WI38 (cell line): ENCODE data around the gene WDR26.
"Not testable (repeated sequence)": the region's sequence is repeated elsewhere in the genome, so short reads cannot be mapped to it uniquely, and the experiment has no call there.

Source experiments
- H3K4me3 ChIP-seq: 2 replicates; pipeline ENCODE4 v1.5.1; 2011; ENCODE audit warnings: low read depth, mild to moderate bottlenecking, control low read depth, low read length
- TF ChIP-seq, protein P1 (sequence below): IDR thresholded peaks from 2 replicates; pipeline ENCODE4 v1.5.1; 2012; ENCODE audit warnings: low read depth, mild to moderate bottlenecking, control low read depth, low read length

WDR26 gene

DNA sequence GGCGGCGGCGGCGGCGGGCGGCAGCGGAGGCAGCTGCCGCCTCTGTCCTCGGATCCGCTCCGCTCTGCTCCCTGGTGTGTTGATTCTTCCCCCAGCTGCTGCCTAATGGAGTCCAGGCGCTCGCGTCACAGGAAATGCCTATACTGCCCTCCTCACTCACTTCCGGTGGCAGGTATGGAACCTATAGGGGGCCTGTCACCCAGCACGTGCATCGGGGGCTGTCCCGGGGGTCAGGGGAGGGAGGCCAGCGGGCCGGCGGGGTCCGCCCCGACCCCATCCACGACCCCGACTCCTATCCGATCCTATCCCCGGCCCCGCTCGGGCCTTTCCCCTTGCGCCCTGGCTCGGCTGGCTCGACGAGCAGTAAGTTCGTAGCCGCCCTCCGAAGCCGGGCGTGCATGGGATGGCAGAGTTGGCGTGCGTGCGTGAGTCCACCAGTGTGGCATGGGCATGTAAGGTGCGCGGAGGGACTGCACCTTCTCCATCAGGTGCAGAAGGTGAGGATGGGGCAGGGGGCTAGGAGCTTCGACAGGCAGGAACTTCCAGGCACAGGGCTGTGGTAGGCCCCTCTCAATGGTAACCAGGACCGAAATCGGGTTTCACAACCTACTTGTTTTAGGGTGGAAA is at the start of gene WDR26:
Gene WDR26 (minus strand): TSS at position 107 of the 627 bp plus-strand sequence.
- TF ChIP-seq, protein P1, sequence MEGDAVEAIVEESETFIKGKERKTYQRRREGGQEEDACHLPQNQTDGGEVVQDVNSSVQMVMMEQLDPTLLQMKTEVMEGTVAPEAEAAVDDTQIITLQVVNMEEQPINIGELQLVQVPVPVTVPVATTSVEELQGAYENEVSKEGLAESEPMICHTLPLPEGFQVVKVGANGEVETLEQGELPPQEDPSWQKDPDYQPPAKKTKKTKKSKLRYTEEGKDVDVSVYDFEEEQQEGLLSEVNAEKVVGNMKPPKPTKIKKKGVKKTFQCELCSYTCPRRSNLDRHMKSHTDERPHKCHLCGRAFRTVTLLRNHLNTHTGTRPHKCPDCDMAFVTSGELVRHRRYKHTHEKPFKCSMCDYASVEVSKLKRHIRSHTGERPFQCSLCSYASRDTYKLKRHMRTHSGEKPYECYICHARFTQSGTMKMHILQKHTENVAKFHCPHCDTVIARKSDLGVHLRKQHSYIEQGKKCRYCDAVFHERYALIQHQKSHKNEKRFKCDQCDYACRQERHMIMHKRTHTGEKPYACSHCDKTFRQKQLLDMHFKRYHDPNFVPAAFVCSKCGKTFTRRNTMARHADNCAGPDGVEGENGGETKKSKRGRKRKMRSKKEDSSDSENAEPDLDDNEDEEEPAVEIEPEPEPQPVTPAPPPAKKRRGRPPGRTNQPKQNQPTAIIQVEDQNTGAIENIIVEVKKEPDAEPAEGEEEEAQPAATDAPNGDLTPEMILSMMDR = no peak

DNA sequence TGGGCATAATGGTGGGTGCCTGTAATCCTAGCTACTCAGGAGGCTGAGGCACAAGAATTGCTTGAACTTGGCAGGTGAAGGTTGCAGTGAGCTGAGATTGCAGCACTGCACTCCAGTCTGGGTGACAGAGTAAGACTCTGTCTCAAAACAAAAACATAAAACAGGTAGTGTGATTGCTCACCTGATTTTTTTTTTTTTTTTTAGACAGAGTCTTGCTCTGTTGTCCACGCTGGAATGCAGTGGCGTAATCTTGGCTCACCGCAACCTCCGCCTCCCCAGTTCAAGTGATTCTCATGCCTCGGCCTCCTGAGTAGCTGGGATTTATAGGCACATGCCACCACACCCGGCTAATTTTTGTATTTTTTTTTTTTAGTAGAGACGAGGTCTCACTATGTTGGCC is 48.6 kb upstream of the WDR26 start:
- H3K4me3 ChIP-seq = not testable (repeated sequence)

More for the DNA sequence above, at the start of gene WDR26:
- peak within 1 kb of the TSS; percentile 82 for H3K4me3 ChIP-seq

DNA sequence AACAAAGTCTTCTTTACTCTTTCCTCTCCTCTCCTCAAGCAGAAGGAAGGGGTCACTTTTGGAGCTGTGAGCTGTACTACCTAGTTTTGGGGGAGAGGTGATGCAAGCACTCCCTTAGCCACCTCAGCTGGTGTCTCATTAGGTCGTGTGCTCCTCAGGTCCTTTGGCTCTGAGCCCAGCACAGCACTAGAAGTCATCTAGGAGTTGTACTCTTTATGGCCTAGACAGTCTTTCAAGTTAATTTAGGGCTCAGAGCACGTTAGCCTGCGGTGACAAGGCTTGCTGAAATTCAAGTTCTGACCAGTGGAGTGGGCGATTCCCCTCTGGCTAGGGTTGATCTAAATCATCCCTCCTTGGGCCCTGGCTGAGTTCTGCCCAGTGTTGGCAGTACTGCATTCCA is 48.0 kb upstream of the WDR26 start:
- no peak overlapping the region for H3K4me3 ChIP-seq
- TF ChIP-seq, protein P1 = no peak

DNA sequence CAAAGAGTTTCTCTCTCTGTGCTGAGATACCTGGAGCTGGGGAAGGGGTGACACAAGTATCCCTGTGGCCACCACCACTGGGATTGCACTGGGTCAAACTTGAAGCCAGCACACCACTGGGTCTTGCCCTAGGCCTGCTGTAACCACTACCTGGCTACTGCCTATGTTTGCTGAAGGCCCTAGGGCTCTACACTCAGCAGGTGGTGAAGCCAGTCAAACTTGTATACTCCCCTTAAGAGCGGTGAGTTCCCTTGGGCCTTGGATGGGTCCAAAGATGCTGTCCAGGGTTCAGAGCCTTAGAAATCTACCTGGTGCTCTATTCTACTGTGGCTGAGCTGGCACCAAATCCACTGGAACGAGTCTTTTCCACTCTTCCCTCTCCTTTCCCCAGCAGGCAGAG is 47.0 kb upstream of the WDR26 start:
- TF ChIP-seq, protein P1 = no peak
- no peak overlapping the region for H3K4me3 ChIP-seq

DNA sequence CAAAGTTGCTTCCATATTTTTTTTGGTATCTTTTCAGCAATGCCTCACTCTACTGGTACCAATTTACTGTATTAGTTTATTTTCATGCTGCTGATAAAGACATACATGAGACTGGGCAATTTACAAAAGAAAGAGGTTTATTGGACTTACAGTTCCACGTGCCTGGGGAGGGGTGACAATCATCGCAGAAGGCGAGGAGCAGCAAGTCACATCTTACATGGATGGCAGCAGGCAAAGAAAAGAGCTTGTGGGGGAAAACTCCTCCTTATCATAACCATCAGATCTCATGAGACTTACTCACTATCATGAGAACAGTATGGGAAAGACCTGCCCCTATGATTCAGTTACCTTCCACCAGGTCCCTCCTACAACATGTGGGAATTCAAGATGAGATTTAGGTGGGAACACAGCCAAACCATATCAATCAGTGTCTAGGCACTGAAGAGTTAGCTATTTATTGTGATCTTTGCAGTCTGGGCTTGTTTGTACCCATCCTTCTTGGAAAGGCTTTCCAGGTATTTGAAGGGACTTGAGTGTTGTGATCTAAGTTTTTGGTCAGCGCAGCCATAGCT is 46.4 kb upstream of the WDR26 start:
- not testable (repeated sequence) for H3K4me3 ChIP-seq

DNA sequence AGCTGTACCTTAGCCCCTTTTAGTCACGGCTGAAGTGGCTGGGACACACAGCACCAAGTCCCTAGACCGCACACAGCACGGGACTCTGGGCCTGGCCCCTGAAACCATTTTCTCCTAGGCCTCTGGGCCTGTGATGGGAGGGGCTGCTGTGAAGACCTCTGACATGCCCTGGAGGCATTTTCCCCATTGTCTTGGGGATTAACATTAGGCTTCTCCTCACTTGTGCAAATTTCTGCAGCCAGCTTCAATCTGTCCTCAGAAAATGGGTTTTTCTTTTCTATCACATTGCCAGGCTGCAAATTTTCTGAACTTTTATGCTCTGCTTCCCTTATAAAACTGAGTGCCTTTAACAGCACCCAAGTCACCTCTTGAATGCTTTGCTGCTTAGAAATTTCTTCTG is 45.6 kb upstream of the WDR26 start:
- H3K4me3 ChIP-seq = not testable (repeated sequence)

DNA sequence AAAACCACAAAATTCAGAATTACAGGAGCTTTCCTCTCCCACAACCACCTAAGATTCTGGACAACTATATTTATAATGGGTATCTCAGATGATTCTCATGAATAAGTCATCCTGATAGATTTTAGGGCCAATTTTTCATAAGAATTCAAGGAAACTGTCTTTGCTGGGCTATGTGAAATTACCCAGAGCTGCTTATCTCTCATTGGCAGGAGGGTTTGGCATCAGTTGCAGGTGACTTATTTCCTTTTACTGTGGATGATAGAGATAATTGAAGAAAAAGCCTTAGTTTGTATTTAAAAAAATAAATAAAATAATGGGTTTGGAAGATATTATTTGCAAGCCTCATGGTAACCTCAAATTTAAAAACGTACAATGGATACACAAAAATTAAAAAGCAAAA is 38.2 kb upstream of the WDR26 start:
- no peak overlapping the region for H3K4me3 ChIP-seq
- TF ChIP-seq, protein P1 = no peak

DNA sequence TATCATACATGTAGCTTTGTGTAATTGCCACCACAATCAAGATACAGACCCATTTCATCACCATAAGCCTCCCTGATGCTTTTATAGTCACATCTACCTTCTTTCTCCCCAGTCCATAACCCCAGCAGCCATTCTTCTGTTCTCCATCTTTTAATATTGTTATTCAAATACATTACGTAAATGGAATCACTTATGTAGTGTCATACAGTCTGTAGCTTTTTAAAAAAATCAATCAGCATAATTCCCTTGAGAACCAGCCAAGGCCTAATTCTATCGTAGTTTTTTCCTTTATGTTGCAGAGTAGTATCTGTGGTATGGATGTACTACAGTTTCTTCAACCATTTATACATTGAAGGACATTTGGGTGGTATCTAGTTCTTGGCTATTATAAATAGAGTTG is 31.6 kb upstream of the WDR26 start:
- H3K4me3 ChIP-seq = no peak overlapping the region
- TF ChIP-seq, protein P1 = no peak

DNA sequence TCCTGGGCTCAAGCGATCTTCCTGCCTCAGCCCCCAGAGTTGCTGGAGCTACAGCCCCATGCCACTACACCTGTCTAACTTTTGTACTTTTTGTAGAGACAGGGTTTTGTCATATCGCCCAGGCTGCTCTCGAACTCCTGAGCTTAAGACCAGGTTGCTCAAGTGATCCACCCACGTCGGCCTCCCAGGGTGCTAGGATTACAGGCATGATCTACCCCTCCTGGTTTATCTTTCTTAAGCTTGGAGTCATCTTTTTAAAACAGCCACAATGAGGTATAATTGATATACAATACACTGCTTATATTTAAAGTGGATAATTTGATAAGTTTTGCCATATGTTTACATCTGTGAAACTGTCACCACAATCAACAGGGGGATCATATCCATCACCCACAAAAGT is 25.4 kb upstream of the WDR26 start:
- TF ChIP-seq, protein P1 = no peak

More for the DNA sequence above, 25.4 kb upstream of the WDR26 start:
- H3K4me3 ChIP-seq = no peak overlapping the region
